HG03097 (cell line): Measurements from ENCODE around the gene KIF3A.

Experiments used
- ATAC-seq: cut with Tn5 transposase; IDR thresholded peaks from one replicate; pipeline ENCODE4 v1.9.1; 2021; ENCODE audit not compliant: unreplicated experiment, low FRiP score

The KIF3A gene

DNA sequence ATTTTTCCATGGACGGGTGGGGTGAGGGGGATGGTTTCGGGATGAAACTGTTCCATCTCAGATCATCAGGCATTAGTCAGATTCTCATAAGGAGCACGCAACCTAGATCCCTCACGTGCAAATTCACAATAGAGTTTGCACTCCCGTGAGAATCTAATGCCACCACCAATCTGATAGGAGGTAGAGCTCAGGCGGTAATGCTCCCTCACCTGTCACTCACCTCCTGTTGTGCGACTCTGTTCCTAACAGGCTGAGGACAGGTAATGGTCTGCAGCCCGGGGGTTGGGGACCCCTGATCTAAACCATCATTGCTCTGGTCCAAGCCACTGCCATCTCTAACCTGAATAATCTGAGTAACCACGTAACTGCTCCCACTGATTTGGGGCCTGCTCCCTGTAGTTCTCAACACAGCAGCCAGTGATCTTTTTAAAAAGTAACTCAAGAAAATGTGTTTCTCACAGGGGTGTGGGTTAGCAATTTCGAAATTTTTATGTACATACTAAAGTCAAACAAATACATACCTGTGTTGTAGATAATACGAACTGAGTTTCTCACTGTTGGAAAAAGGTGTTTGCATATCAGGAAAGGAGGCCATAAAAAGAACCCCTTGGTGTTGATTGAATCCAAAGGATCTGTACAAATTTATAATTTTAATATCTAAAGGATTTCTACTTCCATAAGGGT is 90.6 kb downstream of the KIF3A start:
- no peak for ATAC-seq

DNA sequence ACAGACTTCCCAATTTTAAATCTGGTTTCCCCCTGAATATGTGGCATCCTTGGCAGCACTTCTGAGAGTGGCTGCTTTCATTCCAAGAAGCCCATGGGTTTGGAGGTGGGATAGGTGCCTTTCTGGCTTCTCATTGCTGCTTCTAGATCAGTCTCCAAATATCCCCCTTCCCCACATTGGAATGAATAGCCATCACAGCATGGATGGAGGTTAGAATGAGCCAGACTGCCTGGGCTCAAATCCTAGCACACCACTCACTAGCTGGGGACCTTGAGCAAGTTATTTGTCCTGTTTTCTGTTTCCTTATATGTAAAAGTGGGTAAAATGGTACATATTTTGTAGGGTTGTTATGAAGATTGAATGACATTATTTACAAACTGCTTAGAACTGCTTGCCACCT is 93.2 kb downstream of the KIF3A start:
- ATAC-seq = no peak
